ENCODE measurements around the gene STX10. TPM values are rescaled to one million over a fixed set of nuclear protein-coding genes. Genes with fewer than 3 reads are reported as not detected.

STX10 gene
- total and polyA plus RNA-seq, 9 of the 15 experiments (the other 6 are each of a cell fraction or from before 2014, with no cell fraction given) = 0.51 to 66.3 (median 31.0) TPM

DNA sequence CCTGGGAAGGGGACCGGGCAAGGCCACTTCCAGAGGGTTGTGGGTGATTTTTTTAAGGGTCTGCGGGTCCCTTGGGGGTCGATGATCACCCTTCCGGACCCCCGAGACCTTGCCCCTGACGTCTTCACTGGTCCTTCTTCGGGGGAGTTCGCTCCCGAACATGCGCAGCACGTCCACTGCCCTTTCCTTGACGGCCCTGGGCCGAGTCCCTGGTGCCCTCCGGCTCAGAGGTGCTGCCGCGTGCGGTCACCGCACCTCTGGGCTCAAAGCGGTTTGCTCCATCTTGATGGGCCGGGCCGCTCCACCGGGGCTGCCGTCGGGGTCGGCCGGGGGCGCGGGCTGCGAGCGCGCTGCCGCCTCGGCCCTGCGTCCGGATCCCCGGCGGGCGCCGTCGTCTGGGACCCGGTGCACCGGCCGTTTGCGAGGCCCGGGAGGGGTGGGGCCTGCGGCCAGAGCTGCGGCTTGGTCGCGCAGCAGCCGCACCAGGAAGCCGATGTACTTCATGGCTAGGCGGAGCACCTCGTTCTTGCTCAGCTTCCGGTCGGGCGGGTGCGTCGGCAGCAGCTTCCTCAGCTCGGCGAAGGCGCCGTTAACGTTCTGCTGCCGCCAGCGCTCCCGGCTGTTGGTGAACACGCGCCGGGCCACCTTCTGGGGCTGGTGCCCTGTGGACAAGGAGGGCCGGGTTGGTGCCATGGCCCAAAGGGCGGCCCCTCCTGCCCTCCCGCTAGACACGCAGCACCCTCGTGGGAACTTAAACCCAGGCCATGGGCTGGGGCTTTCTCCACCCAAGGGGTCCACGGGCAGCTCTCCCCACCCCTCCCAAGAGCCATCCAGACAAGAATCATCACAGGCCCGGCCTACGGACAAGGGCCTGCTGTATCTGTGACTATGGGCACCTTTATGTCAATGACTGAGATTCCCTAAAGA, 50.8 kb downstream of the STX10 start (continued):
- TF ChIP-seq, protein P1, sequence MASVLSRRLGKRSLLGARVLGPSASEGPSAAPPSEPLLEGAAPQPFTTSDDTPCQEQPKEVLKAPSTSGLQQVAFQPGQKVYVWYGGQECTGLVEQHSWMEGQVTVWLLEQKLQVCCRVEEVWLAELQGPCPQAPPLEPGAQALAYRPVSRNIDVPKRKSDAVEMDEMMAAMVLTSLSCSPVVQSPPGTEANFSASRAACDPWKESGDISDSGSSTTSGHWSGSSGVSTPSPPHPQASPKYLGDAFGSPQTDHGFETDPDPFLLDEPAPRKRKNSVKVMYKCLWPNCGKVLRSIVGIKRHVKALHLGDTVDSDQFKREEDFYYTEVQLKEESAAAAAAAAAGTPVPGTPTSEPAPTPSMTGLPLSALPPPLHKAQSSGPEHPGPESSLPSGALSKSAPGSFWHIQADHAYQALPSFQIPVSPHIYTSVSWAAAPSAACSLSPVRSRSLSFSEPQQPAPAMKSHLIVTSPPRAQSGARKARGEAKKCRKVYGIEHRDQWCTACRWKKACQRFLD (CRISPR knock-in tag; IDR thresholded peaks at IDR 0.05) = peak; percentile 95
- TF ChIP-seq NCOA6 (IDR thresholded peaks at IDR 0.05) = no peak
- TF ChIP-seq, protein P2, sequence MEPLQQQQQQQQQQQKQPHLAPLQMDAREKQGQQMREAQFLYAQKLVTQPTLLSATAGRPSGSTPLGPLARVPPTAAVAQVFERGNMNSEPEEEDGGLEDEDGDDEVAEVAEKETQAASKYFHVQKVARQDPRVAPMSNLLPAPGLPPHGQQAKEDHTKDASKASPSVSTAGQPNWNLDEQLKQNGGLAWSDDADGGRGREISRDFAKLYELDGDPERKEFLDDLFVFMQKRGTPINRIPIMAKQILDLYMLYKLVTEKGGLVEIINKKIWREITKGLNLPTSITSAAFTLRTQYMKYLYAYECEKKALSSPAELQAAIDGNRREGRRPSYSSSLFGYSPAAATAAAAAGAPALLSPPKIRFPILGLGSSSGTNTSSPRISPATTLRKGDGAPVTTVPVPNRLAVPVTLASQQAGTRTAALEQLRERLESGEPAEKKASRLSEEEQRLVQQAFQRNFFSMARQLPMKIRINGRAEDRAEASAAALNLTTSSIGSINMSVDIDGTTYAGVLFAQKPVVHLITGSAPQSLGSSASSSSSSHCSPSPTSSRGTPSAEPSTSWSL (CRISPR knock-in tag; IDR thresholded peaks at IDR 0.05; ENCODE audit: borderline replicate concordance) = no peak
- TF ChIP-seq, protein P3, sequence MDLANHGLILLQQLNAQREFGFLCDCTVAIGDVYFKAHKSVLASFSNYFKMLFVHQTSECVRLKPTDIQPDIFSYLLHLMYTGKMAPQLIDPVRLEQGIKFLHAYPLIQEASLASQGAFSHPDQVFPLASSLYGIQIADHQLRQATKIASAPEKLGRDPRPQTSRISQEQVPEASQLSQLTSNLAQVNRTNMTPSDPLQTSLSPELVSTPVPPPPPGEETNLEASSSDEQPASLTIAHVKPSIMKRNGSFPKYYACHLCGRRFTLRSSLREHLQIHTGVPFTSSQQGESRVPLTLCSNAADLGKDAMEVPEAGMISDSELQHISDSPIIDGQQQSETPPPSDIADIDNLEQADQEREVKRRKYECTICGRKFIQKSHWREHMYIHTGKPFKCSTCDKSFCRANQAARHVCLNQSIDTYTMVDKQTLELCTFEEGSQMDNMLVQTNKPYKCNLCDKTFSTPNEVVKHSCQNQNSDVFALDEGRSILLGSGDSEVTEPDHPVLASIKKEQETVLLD (IDR thresholded peaks at IDR 0.05) = no peak
- TF ChIP-seq, protein P4, sequence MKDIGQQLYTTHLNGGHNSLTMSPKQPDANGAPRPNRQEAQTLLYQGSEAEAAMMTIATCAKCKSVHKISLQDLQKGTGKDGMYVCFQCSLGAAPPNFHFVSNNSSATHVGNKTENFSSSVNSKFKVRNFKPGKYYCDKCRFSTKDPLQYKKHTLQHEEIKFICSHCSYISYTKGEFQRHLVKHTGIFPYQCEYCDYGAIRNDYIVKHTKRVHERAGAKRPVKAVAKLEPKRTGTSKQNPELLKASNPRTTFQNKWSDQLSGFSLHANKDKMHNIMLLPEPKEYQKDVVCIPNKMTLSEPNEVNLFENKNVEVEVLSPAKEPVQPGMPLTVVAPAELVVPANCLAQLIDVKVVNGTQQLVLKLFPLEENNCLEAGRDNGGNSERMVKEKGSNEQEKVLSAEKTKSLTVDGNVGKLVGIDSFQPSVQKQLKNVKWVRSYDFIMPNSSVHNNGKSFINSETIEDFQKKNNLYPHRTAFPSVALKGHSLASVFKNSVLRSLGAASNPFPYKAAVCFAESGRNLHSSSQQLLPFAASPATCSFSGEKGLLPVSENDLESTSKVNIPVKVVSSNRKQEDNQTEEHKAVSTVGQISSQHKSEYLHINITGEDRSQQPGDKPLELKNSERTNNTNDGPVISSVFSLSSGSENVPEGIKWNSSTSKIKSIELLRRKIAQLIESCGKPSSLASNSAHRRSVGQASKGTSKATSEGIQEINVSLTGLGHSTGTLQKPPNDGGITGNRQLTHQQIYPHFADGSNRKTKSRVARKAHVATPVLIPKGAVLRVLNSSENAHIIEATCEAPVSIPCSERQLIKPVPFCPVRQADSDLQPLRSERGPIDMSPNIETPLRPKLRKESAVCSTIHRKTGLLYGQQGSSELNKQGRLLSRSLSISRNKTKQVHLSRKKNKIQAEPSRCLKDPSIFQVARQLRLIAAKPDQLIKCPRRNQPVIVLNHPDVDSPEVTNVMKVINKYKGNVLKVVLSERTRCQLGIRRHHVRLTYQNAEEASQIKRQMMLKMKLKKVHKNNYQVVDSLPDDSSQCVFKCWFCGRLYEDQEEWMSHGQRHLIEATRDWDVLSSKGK (CRISPR knock-in tag; IDR thresholded peaks at IDR 0.05) = no peak
- TF ChIP-seq EZH2 (IDR thresholded peaks at IDR 0.05; ENCODE audit: borderline replicate concordance, low read depth, low read length) = no peak
- TF ChIP-seq SMAD4 (CRISPR knock-in tag; conservative IDR thresholded peaks at IDR 0.05) = peak; percentile 92
- no peak for TF ChIP-seq ZNF75A (CRISPR knock-in tag; IDR thresholded peaks at IDR 0.05)
- TF ChIP-seq, protein P5, sequence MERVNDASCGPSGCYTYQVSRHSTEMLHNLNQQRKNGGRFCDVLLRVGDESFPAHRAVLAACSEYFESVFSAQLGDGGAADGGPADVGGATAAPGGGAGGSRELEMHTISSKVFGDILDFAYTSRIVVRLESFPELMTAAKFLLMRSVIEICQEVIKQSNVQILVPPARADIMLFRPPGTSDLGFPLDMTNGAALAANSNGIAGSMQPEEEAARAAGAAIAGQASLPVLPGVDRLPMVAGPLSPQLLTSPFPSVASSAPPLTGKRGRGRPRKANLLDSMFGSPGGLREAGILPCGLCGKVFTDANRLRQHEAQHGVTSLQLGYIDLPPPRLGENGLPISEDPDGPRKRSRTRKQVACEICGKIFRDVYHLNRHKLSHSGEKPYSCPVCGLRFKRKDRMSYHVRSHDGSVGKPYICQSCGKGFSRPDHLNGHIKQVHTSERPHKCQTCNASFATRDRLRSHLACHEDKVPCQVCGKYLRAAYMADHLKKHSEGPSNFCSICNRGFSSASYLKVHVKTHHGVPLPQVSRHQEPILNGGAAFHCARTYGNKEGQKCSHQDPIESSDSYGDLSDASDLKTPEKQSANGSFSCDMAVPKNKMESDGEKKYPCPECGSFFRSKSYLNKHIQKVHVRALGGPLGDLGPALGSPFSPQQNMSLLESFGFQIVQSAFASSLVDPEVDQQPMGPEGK (CRISPR knock-in tag; IDR thresholded peaks at IDR 0.05; ENCODE audit: borderline replicate concordance) = no peak
- no peak for TF ChIP-seq PTRF (tag; IDR thresholded peaks at IDR 0.05)
- TF ChIP-seq NFATC3 (IDR thresholded peaks at IDR 0.05) = no peak
- no peak for TF ChIP-seq POLR2AphosphoS5 (IDR thresholded peaks at IDR 0.05; ENCODE audit: control insufficient read depth, insufficient read depth, low read depth, low read length)
- TF ChIP-seq PHF20 (IDR thresholded peaks at IDR 0.05; ENCODE audit: partially characterized antibody) = no peak
- TF ChIP-seq, protein P6, sequence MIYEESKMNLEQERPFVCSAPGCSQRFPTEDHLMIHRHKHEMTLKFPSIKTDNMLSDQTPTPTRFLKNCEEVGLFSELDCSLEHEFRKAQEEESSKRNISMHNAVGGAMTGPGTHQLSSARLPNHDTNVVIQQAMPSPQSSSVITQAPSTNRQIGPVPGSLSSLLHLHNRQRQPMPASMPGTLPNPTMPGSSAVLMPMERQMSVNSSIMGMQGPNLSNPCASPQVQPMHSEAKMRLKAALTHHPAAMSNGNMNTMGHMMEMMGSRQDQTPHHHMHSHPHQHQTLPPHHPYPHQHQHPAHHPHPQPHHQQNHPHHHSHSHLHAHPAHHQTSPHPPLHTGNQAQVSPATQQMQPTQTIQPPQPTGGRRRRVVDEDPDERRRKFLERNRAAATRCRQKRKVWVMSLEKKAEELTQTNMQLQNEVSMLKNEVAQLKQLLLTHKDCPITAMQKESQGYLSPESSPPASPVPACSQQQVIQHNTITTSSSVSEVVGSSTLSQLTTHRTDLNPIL (CRISPR knock-in tag; IDR thresholded peaks at IDR 0.05) = 0 out of 2 replicates have a peak, but pooled peaks have one; percentile 53

All from K562 (cell line).